ENCODE data around the gene FOXP1. TPM values are rescaled to one million over a fixed set of nuclear protein-coding genes. Genes with fewer than 3 reads are reported as not detected.

Gene FOXP1
- total RNA-seq, 1 experiment from 2014 or later = 75.3 TPM

DNA sequence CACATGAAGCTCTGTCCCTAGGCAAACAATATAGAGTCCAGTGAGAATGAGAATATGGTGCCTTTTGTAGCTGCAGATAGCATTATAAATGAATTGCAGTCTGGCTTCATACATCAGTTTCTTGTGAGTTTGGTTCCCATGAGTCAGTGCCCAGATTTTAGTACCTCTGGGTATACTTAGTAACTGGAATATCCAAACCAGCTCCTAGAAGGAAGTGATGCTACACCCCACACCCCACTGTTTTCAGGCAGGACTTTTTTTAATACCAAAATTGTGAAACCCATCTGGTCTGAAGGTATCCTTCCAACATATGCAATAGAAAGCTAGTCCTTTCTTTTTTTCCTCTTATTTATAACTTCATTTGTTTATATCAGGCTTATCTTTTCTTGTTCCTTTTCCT, 42.1 kb upstream of the FOXP1 start:
- no peak overlapping the region for H3K23ac ChIP-seq (ENCODE audit: insufficient read length, low read depth, low read length)
- H3K14ac ChIP-seq (ENCODE audit: insufficient read depth, low read length) = no peak overlapping the region
- no peak overlapping the region for H2BK15ac ChIP-seq (ENCODE audit: low read depth, low read length)
- H2BK12ac ChIP-seq (ENCODE audit: insufficient read length, low read depth, low read length) = no peak overlapping the region
- Mint-ChIP-seq H3K27me3 (ENCODE audit: low read depth) (peaks cover 5% of the 10 kb centered on the region; the same call in 1 of the 2 replicates), H3K4me3 (no peak overlapping the region), H3K27ac (no peak overlapping the region), H3K36me3 (ENCODE audit: insufficient read depth in 1 of 3, low read depth in 3 of 3) (no peaks in the 10 kb centered on the region; a peak in 1 of 7 replicates), H3K9me3 (no peaks in the 10 kb centered on the region), H3K4me1 (peaks cover 7 to 11% of the 10 kb centered on the region in 2 experiments)
- no peaks in the 10 kb centered on the region for H4K20me1 ChIP-seq (ENCODE audit: control insufficient read depth, insufficient read depth, insufficient read length)
- H3K27ac ChIP-seq (ENCODE audit: insufficient read length, low read depth, low read length) = no peak overlapping the region
- H4K5ac ChIP-seq (ENCODE audit: insufficient read length, low read depth, low read length) = no peak overlapping the region
- no peaks in the 10 kb centered on the region for H3K79me1 ChIP-seq (ENCODE audit: insufficient read depth, low read depth, low read length, poor library complexity, severe bottlenecking)
- no peaks in the 10 kb centered on the region for H3K23me2 ChIP-seq (ENCODE audit: insufficient read length, low read depth, low read length, poor library complexity, severe bottlenecking)
- H2BK20ac ChIP-seq (ENCODE audit: low read depth, low read length, poor library complexity, severe bottlenecking) = no peak overlapping the region
- H3K18ac ChIP-seq (ENCODE audit: insufficient read length, low read depth, low read length) = no peak overlapping the region
- H3K56ac ChIP-seq (ENCODE audit: insufficient read length, low read depth, low read length) = no peak overlapping the region
- DNase-seq = no peak
- no peak overlapping the region for H2BK120ac ChIP-seq (ENCODE audit: low read depth, low read length, poor library complexity, severe bottlenecking)
- H2AFZ ChIP-seq (ENCODE audit: low read length) = no peak overlapping the region
- no peak overlapping the region for H3K4ac ChIP-seq (ENCODE audit: low read depth, low read length)
- no peak for TF ChIP-seq CTCF (conservative IDR thresholded peaks at IDR 0.05)
- H2AK5ac ChIP-seq (ENCODE audit: insufficient read length, low read length) = no peak overlapping the region
- no peak overlapping the region for H2BK5ac ChIP-seq (ENCODE audit: insufficient read length, low read length)
- H3K4me1 ChIP-seq (ENCODE audit: insufficient read depth, low read length) = no peaks in the 10 kb centered on the region
- H3K27me3 ChIP-seq (ENCODE audit: insufficient read depth, low read length) = no peaks in the 10 kb centered on the region
- no peaks in the 10 kb centered on the region for H3K9me3 ChIP-seq (ENCODE audit: control insufficient read depth, low read depth, low read length)
- H3K79me2 ChIP-seq (ENCODE audit: insufficient read depth, low read length) = no peaks in the 10 kb centered on the region
- H4K91ac ChIP-seq (ENCODE audit: insufficient read length, low read depth, low read length) = no peak overlapping the region
- no peak overlapping the region for H3T11ph ChIP-seq (ENCODE audit: low read length)
- no peak overlapping the region for H3K4me2 ChIP-seq (ENCODE audit: insufficient read depth, insufficient read length, low read length)
- H3K9ac ChIP-seq (ENCODE audit: extremely low read depth, insufficient read length, low read length) = no peak overlapping the region
- H4K8ac ChIP-seq (replicated peaks; ENCODE audit: insufficient read length, low read depth, low read length) = no peak overlapping the region

All from H9 (cell line).